ENCODE data around the gene CHST8. TPM values are rescaled to one million over a fixed set of nuclear protein-coding genes. Genes with fewer than 3 reads are reported as not detected.

Gene CHST8
- total RNA-seq, 2 donors from 2014 or later = not detected

DNA sequence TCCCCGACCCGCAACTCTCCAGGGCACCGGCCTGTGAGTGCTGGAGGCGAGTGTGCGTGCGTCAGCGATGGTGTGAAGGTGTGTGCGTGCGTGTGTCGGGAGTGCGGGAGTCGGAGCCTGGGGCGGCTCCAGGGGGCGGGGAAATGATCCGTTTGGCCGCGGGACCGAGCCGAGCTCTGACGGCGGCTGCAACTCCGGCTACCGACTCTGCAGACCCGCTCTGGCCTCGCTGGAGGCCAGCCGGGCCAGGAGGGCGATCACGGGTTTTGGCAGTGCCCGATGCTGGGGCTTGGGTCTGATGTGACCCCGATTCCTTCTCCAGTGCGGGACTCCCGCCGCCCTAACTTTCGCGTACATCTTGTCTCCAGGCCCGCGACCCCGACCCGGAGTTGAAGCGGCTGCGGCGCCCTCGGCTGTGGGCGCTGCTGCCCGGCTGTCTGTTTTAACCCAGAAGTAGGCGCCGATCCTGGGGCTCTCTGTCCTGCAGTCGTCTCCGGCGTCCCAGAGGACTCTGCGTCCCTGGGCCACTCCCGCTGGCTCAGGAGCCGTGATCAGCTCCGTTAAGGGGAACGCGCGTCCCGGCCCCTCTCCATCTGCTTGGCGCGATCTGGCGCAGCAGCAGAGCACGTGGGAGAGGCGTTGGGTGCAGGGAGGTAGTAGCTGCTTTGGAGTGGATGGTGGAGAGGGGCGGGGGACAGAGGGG, 1.2 kb downstream of the CHST8 start:
- H3K27ac Mint-ChIP-seq = no peak overlapping the region
- no peak for DNase-seq (ENCODE audit: low spot score)
- peak in 1 of 2 donors; percentile 4 for ATAC-seq
- H3K9me3 Mint-ChIP-seq = no peaks in the 10 kb centered on the region
- no peaks in the 10 kb centered on the region for H3K36me3 Mint-ChIP-seq
- no peak overlapping the region for H3K4me3 Mint-ChIP-seq
- H3K27me3 Mint-ChIP-seq = peaks cover 36 to 40% of the 10 kb centered on the region in 2 donors
- H3K4me1 Mint-ChIP-seq (ENCODE audit: low read depth in 2 of 2) = no peaks in the 10 kb centered on the region

DNA sequence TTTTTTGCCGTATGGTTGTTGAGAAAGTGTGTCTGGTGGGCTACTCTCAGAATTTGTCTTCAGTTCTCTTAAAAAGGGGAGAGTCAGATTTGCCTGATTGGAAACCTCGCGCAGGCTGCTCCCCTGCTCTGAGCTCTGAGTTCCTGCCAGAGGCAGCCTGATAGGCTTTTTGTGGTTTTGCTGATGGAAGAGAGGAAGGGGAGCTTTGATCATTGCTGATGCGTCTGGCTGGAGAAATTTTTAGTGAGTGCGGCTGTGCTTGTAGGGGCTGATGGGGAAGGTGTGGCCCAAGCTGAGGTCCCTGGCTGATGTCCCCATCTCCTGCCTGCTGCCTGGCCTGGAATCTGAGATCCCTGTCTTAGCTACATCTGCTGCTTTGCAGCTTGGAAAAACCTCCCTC, 2.8 kb downstream of the CHST8 start:
- H3K4me3 Mint-ChIP-seq = no peak overlapping the region
- H3K27me3 Mint-ChIP-seq = peaks cover 29 to 32% of the 10 kb centered on the region in 2 donors
- H3K4me1 Mint-ChIP-seq (ENCODE audit: low read depth in 2 of 2) = no peaks in the 10 kb centered on the region
- no peaks in the 10 kb centered on the region for H3K36me3 Mint-ChIP-seq
- ATAC-seq (no peak), DNase-seq (ENCODE audit: low spot score) (no peak)
- H3K9me3 Mint-ChIP-seq = no peaks in the 10 kb centered on the region
- no peak overlapping the region for H3K27ac Mint-ChIP-seq

- H3K27ac Mint-ChIP-seq = no peak overlapping the region
- no peaks in the 10 kb centered on the region for H3K9me3 Mint-ChIP-seq
- H3K4me3 Mint-ChIP-seq = no peak overlapping the region
- peaks cover 21% of the 10 kb centered on the region in 2 donors for H3K27me3 Mint-ChIP-seq
- ATAC-seq (no peak), DNase-seq (ENCODE audit: low spot score) (no peak)
- no peaks in the 10 kb centered on the region for H3K4me1 Mint-ChIP-seq (ENCODE audit: low read depth in 2 of 2)
- no peaks in the 10 kb centered on the region for H3K36me3 Mint-ChIP-seq
Measured at GRCh38 chr19:33627526-33627925, 5.8 kb downstream of the CHST8 start.

- Mint-ChIP-seq H3K27ac (no peak overlapping the region), H3K27me3 (peaks cover 20 to 21% of the 10 kb centered on the region in 2 donors), H3K4me3 (no peak overlapping the region), H3K9me3 (no peaks in the 10 kb centered on the region), H3K4me1 (ENCODE audit: low read depth in 2 of 2) (no peaks in the 10 kb centered on the region), H3K36me3 (no peaks in the 10 kb centered on the region)
- ATAC-seq (peak; percentile 7 to 11), DNase-seq (ENCODE audit: low spot score) (no peak)
Measured at GRCh38 chr19:33627962-33628839, 6.4 kb downstream of the CHST8 start.

- no peaks in the 10 kb centered on the region for H3K9me3 Mint-ChIP-seq
- DNase-seq (ENCODE audit: low spot score) (no peak), ATAC-seq (peak in 1 of 2 donors; percentile 4)
- no peak overlapping the region for H3K27ac Mint-ChIP-seq
- no peaks in the 10 kb centered on the region for H3K36me3 Mint-ChIP-seq
- H3K4me3 Mint-ChIP-seq = no peak overlapping the region
- H3K27me3 Mint-ChIP-seq = peaks cover 11 to 13% of the 10 kb centered on the region in 2 donors
- no peaks in the 10 kb centered on the region for H3K4me1 Mint-ChIP-seq (ENCODE audit: low read depth in 2 of 2)
Measured at GRCh38 chr19:33628921-33629825, 7.4 kb downstream of the CHST8 start.

DNA sequence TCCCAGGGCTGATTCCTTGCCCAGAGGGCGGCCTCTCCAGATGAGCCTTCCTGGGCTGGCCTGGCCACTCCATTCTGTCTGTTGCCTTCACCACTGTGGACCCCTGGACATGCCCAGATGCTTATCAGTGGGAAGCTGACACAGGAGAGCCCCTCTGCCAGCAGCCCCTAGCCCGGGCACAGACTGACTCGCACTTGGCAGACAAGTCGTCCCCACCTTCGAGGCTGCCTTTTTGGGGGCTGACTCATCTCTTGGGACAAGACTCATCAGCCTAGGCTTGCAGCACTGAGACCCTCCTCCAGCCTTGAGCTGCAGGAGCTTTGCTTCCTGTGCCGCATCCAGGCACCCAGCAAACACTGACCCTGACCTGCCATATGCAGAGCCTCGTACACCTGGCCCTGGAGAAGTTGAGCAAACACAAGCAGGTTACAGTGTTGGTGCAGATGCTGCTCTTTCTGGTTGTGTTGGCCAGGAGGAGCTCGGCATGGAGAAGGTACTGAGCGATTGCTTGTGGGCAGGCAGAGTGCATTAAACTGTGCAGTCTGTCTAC, 8.1 kb downstream of the CHST8 start:
- no peak overlapping the region for H3K27ac Mint-ChIP-seq
- no peaks in the 10 kb centered on the region for H3K4me1 Mint-ChIP-seq (ENCODE audit: low read depth in 2 of 2)
- DNase-seq (ENCODE audit: low spot score) = no peak
- peaks cover 4 to 6% of the 10 kb centered on the region in 2 donors for H3K27me3 Mint-ChIP-seq
- no peak overlapping the region for H3K4me3 Mint-ChIP-seq
- ATAC-seq = no peak
- no peaks in the 10 kb centered on the region for H3K36me3 Mint-ChIP-seq
- H3K9me3 Mint-ChIP-seq = no peaks in the 10 kb centered on the region

- ATAC-seq = no peak
- Mint-ChIP-seq H3K4me3 (no peak overlapping the region), H3K9me3 (no peaks in the 10 kb centered on the region), H3K27me3 (peaks cover 0 to 4% of the 10 kb centered on the region in 2 donors), H3K36me3 (no peaks in the 10 kb centered on the region), H3K4me1 (ENCODE audit: low read depth in 2 of 2) (no peaks in the 10 kb centered on the region), H3K27ac (no peak overlapping the region)
- no peak for DNase-seq (ENCODE audit: low spot score)
Measured at GRCh38 chr19:33630880-33631608, 9.3 kb downstream of the CHST8 start.

GRCh38 chr19:33631609-33631973, 9.8 kb downstream of the CHST8 start:
- Mint-ChIP-seq H3K36me3 (no peaks in the 10 kb centered on the region), H3K4me1 (ENCODE audit: low read depth in 2 of 2) (no peaks in the 10 kb centered on the region), H3K27ac (no peak overlapping the region), H3K27me3 (peaks cover 0 to 6% of the 10 kb centered on the region in 2 donors), H3K4me3 (no peak overlapping the region), H3K9me3 (no peaks in the 10 kb centered on the region)
- DNase-seq (ENCODE audit: low spot score) (no peak), ATAC-seq (no peak)

DNA sequence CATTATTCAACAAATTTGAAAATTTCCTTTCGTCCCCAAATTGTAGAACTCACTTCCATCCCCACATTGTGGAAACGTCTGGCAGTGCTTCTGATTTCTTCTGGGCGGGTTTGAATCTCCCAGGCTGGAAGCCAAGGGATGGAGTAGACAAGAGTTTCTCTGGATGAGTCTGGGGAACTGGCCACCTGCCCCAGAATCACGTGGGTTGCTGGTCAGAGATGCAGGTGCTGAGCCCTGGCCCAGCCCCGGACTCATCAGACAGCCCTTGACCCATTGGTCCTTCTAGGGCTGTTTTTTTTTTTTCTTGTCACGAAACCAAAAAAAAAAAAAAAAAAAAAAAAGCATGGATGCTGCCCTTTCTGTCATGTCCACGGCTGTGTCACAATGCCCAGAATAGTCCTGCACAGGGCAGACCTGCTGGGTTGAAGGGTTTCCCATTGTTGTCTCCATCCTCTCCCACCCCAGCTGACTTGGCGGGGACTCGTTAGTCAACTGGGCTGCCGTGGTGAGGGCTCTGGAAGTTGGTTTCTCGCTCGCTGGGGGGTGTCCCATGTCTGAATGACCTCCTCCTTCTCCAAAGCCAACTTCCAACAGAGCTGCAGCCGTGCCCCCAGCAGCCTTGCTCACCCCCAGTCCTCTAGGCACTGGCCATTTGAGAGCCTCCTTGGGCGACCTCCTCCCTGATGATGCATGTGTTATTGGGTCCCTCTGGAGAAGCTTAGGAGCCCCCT, 12.8 kb downstream of the CHST8 start:
- no peak overlapping the region for H3K4me3 Mint-ChIP-seq
- no peaks in the 10 kb centered on the region for H3K36me3 Mint-ChIP-seq
- DNase-seq (ENCODE audit: low spot score) (no peak), ATAC-seq (no peak)
- no peak overlapping the region for H3K27ac Mint-ChIP-seq
- H3K27me3 Mint-ChIP-seq = peaks cover 16 to 17% of the 10 kb centered on the region in 2 donors
- no peaks in the 10 kb centered on the region for H3K9me3 Mint-ChIP-seq
- H3K4me1 Mint-ChIP-seq (ENCODE audit: low read depth in 2 of 2) = no peaks in the 10 kb centered on the region

GRCh38 chr19:33638167-33639034, 16.6 kb downstream of the CHST8 start:
- no peak overlapping the region for H3K27ac Mint-ChIP-seq
- no peak for DNase-seq (ENCODE audit: low spot score)
- H3K36me3 Mint-ChIP-seq = no peaks in the 10 kb centered on the region
- peaks cover 18 to 22% of the 10 kb centered on the region in 2 donors for H3K27me3 Mint-ChIP-seq
- no peaks in the 10 kb centered on the region for H3K9me3 Mint-ChIP-seq
- H3K4me3 Mint-ChIP-seq = no peak overlapping the region
- ATAC-seq = no peak
- H3K4me1 Mint-ChIP-seq (ENCODE audit: low read depth in 2 of 2) = no peaks in the 10 kb centered on the region

GRCh38 chr19:33639035-33639681, 17.4 kb downstream of the CHST8 start:
- no peak for ATAC-seq
- H3K9me3 Mint-ChIP-seq = no peaks in the 10 kb centered on the region
- no peaks in the 10 kb centered on the region for H3K4me1 Mint-ChIP-seq (ENCODE audit: low read depth in 2 of 2)
- DNase-seq (ENCODE audit: low spot score) = no peak
- H3K27me3 Mint-ChIP-seq = peaks cover 20 to 27% of the 10 kb centered on the region in 2 donors
- H3K36me3 Mint-ChIP-seq = no peaks in the 10 kb centered on the region
- no peak overlapping the region for H3K27ac Mint-ChIP-seq
- H3K4me3 Mint-ChIP-seq = no peak overlapping the region

Measured in natural killer cell treated with Interleukin-12 subunit alpha and Interleukin-12 subunit beta and Interleukin-15 and Interleukin-18, amount 100 ng/mL, for 72 hours (primary cell).